Epithelial cell of proximal tubule (primary cell): Measurements from ENCODE around the gene RAD51B. TPM values are rescaled to one million over a fixed set of nuclear protein-coding genes. Genes with fewer than 3 reads are reported as not detected.

ENCODE experiments used
- DNase-seq: peaks from one replicate; pipeline ENCODE4 v3.0.0-alpha.2; 2011; ENCODE audit warnings: low read depth
- H3K4me3 ChIP-seq: 2 replicates; pipeline ENCODE4 v1.5.1; 2011; ENCODE audit warnings: low read depth, mild to moderate bottlenecking, low read length
- total RNA-seq: library from RNA; depleted of rRNA; stranded (reverse); fragments of >200 nt; gene quantifications from 2 replicates; pipeline ENCODE4 v1.2.3, GENCODE V29; 2015
- TF ChIP-seq, protein P1 (sequence below): conservative IDR thresholded peaks from 2 replicates; pipeline ENCODE4 v1.5.1; 2012; ENCODE audit warnings: low read depth, mild to moderate bottlenecking, low read length

The RAD51B gene
- total RNA-seq, 1 donor from 2014 or later = 6.3 TPM

DNA sequence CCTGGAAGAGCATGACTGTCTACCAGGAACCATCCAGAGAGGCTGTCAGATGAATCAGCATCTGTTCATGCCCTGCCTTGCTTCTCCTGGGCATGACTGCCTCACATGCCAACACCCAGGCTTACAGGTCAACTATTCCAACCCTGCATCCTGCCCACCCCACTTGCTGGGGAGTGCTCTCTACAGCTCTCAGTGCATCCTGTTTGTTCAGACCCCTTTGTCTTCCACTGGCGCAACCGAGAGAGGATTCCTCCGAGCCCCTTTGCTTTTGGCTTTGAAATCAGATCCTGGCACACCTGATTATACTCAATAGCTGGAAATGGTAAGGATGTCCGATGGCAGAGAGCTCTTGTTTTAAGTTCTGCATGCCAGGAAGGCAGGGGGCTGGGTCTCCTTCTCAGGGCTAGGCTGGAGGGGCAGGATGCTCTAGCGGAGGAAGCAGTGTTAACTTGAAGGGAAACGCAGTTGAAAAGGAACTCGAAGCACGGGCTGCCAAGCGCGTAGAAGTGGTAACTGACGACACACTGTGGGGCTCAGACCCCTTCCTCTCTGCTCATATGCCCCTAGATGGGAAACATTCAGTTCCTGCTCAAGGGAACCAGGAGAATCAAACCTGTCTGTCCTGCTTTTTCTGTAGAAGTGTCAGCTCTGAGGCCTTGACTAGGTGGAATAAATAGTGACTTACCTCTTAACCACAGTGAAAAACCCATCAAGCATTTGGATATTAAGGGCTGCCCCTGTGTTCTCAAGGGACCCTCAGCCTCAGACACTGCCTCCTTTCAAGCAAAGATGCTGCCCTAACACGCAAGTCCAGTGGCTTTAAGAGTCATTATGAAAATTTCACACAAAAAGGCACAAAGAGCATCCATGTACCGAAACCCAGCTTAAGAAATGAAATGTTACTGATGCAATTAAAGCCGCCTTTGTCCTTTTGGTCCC is 675.8 kb downstream of the RAD51B start:
- no peak for DNase-seq
- H3K4me3 ChIP-seq = no peak overlapping the region
- TF ChIP-seq, protein P1, sequence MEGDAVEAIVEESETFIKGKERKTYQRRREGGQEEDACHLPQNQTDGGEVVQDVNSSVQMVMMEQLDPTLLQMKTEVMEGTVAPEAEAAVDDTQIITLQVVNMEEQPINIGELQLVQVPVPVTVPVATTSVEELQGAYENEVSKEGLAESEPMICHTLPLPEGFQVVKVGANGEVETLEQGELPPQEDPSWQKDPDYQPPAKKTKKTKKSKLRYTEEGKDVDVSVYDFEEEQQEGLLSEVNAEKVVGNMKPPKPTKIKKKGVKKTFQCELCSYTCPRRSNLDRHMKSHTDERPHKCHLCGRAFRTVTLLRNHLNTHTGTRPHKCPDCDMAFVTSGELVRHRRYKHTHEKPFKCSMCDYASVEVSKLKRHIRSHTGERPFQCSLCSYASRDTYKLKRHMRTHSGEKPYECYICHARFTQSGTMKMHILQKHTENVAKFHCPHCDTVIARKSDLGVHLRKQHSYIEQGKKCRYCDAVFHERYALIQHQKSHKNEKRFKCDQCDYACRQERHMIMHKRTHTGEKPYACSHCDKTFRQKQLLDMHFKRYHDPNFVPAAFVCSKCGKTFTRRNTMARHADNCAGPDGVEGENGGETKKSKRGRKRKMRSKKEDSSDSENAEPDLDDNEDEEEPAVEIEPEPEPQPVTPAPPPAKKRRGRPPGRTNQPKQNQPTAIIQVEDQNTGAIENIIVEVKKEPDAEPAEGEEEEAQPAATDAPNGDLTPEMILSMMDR = no peak

DNA sequence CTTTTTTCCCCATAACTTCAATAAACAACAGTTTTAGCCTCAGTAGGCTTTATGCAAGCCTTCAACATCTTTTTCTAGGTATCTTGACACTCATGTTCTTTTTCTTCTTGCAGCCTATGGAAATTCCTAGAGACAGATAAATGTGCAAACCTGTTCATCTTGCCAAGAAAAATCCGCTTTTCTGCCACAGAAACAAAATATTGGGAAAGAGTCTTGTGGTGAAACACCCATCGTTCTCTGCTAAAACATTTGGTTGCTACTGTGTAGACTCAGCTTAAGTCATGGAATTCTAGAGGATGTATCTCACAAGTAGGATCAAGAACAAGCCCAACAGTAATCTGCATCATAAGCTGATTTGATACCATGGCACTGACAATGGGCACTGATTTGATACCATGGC is 677.4 kb downstream of the RAD51B start:
- DNase-seq = no peak
- H3K4me3 ChIP-seq = no peak overlapping the region
- TF ChIP-seq, protein P1 = no peak

DNA sequence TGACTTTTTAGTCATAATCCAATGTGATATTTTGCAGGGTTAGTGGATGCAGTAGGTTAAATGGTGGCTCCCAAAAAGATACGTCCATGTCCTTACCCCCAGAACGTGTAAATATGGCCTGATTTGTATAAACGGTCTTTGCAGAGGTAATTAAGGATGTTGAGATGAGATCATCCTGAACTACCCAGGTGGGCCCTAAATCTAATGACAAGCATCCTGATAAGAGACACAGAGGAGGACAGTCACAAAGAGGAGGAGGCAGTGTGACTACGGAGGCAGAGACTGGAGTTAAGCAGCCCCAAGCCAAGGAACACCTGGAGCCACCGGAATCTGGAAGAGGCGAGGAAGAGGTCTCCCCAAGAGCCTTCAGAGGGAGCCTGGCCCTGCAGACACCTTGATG is 679.9 kb downstream of the RAD51B start:
- DNase-seq = no peak
- TF ChIP-seq, protein P1 = no peak
- H3K4me3 ChIP-seq = no peak overlapping the region

DNA sequence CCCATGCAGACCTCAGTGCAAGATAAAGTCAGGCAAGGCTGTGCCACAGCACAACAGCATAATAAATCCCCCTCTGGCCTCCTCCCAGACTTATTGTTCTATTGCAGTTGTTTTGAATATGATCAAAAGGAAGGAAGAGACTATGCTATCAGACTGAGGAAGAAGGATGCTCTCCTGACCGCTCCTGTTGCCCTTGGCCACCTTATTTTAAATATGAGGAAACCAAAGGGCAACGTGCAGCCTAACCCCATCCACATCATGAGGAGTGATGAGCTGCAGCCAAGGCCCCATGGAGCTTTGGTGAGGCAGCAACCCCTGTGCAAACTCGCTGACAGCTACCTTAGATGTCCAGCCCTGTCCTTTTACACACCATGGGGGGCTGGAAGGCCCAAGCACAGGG is 681.6 kb downstream of the RAD51B start:
- no peak overlapping the region for H3K4me3 ChIP-seq
- no peak for DNase-seq
- TF ChIP-seq, protein P1 = no peak

DNA sequence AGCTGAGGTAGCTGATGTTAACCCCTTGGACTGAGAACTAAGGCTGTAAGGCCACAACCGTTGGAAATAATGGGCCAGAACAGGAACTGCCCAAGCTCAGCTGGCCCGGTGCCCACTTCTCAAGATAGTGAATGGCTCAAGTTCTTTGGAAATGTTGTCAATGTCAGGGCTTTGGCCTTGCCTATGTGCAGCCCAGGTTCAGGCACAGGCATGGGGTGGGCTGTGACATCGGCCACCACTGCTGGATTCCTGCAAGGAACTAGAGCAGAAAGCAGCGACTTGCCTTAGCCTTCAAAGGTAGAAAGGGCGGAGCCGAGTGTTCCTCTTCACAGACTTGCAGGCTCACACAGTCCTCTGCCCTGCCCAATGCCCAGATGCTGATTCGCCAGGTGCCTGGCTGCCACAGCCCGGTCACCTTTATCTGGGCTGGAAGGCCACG is 682.1 kb downstream of the RAD51B start:
- no peak for DNase-seq
- H3K4me3 ChIP-seq = no peak overlapping the region
- TF ChIP-seq, protein P1 = no peak

DNA sequence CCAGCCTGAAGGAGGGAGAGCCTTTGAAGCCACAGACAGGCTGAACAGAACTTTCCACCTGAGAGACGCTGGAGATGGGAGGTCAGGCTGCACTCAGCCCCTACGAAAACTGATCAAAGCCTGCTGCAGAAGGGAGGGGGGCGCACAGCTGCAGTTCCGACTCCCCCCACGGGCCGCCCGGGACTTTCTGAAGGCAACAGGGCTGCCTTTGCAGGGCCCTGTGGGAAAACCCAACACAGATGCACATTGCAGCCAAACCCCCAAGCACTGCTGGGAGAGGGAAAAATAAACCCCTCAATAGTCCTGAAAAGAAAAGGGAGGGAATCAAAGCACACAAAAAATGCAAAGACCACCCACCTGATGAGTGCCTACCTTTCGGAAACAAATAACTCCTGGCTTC is 682.7 kb downstream of the RAD51B start:
- TF ChIP-seq, protein P1 = no peak
- DNase-seq = no peak
- H3K4me3 ChIP-seq = no peak overlapping the region

DNA sequence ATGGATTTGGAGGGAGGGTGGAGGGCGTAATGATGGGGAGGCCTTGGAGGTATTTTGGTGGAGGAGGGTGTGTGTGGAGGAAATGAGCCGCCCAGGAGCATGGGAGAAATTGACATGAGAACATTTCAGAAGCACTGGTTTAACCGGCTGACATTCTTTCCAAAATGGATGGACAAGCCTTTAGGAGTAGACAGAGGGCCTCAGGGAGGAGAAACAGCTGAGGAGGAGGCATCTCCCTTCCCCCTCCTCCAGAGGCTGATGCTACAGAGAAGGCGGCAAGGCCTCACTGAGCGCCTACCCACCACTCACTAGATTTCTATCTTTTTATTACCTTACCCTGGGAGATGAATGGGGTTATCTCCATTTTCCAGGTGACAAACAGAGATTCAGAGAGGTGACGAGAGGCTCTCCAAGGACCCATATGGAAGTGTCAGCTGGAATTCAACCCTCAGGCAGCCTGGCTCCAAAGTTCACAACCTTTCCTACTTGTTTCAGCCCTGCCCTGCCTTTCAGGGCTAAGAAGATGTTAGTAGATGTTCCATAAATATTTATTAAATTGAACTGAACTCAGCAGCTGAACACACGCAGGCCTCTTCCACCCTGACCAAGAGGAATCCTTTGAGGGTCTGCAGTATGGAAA is 683.7 kb downstream of the RAD51B start:
- DNase-seq = no peak
- no peak overlapping the region for H3K4me3 ChIP-seq
- TF ChIP-seq, protein P1 = no peak
